ENCODE results near the gene TMA7. TPM values are rescaled to one million over a fixed set of nuclear protein-coding genes. Genes with fewer than 3 reads are reported as not detected.

Gene TMA7
- total and polyA plus RNA-seq, 9 of the 15 experiments (the other 6 are each of a cell fraction or from before 2014, with no cell fraction given): 209 to 1,003 (median 486) TPM

- TF ChIP-seq, protein P1, sequence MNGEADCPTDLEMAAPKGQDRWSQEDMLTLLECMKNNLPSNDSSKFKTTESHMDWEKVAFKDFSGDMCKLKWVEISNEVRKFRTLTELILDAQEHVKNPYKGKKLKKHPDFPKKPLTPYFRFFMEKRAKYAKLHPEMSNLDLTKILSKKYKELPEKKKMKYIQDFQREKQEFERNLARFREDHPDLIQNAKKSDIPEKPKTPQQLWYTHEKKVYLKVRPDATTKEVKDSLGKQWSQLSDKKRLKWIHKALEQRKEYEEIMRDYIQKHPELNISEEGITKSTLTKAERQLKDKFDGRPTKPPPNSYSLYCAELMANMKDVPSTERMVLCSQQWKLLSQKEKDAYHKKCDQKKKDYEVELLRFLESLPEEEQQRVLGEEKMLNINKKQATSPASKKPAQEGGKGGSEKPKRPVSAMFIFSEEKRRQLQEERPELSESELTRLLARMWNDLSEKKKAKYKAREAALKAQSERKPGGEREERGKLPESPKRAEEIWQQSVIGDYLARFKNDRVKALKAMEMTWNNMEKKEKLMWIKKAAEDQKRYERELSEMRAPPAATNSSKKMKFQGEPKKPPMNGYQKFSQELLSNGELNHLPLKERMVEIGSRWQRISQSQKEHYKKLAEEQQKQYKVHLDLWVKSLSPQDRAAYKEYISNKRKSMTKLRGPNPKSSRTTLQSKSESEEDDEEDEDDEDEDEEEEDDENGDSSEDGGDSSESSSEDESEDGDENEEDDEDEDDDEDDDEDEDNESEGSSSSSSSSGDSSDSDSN (IDR thresholded peaks at IDR 0.05; ENCODE audit: borderline replicate concordance in 1 of 2, low read depth in 2 of 2, low read length in 2 of 2): peak in 1 of 2 experiments; percentile 62; a peak in 2 of 4 replicates
- TF ChIP-seq ZNF586 (CRISPR knock-in tag; conservative IDR thresholded peaks at IDR 0.05) (no peak), SRSF7 (optimal IDR thresholded peaks at IDR 0.05; ENCODE audit: low read depth, low read length) (no peak), MTA2 (IDR thresholded peaks at IDR 0.05; ENCODE audit: low read depth) (no peak), ZNF347 (CRISPR knock-in tag; IDR thresholded peaks at IDR 0.05; ENCODE audit: low read depth) (no peak), CUX1 (CRISPR knock-in tag; IDR thresholded peaks at IDR 0.05) (no peak), RAD51 (IDR thresholded peaks at IDR 0.05; ENCODE audit: borderline replicate concordance, low read depth) (no peak), ZNF41 (CRISPR knock-in tag; conservative IDR thresholded peaks at IDR 0.05) (no peak), CLOCK (CRISPR knock-in tag; IDR thresholded peaks at IDR 0.05; ENCODE audit: borderline replicate concordance) (no peak), HNRNPL (IDR thresholded peaks at IDR 0.05; ENCODE audit: low read depth, low read length) (no peak), HDAC6 (IDR thresholded peaks at IDR 0.05; ENCODE audit: low read depth, low read length) (no peak), ZFP91 (CRISPR knock-in tag; IDR thresholded peaks at IDR 0.05) (no peak), TRIM24 (IDR thresholded peaks at IDR 0.05) (no peak), PHF20 (IDR thresholded peaks at IDR 0.05; ENCODE audit: partially characterized antibody) (peak; percentile 89)
Observed at GRCh38 chr3:48446425-48447193, 6.6 kb downstream of the TMA7 start, which contains the start of gene ATRIP (continued).

Measured in K562 (cell line).